GM12875 (cell line): ENCODE data around the gene ISG20.
A peak's percentile ranks its signal among the peaks of the same experiment; 100 is the strongest.

Experiments used
- H3K4me3 ChIP-seq: one replicate; pipeline ENCODE4 v1.5.1; 2011; ENCODE audit warnings: low read depth, low read length, control low read depth
- CTCF ChIP-seq: IDR thresholded peaks from 2 replicates; pipeline ENCODE4 v1.5.1; 2011; ENCODE audit warnings: low read depth, mild to moderate bottlenecking, control low read depth, inconsistent platforms, low read length, moderate library complexity, borderline replicate concordance; ENCODE audit not compliant: insufficient read depth

The ISG20 gene

DNA sequence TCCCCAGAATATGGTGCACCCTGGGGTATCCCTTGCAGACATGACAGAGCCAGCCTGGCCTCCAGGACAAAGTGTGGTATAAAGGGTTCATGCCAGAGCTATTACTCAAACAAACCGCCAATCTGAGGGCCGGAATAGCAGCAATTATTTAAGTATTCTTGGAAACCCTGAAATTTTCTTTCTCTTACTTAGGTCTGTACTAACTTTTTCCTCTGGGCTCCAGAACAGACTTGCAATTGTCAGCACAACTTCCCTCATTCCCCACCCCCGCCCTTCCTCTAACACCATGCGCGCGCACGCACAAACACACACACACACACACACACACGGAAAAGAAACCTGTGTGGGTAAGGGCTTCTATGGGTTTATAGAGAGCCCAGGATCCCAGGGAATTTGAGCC is 56.3 kb downstream of the ISG20 start:
- no peak overlapping the region for H3K4me3 ChIP-seq
- no peak for TF ChIP-seq CTCF

GRCh38 chr15:88695691-88696251 is 57.0 kb downstream of the ISG20 start:
- TF ChIP-seq CTCF, result no peak
- H3K4me3 ChIP-seq, result no peak overlapping the region

DNA sequence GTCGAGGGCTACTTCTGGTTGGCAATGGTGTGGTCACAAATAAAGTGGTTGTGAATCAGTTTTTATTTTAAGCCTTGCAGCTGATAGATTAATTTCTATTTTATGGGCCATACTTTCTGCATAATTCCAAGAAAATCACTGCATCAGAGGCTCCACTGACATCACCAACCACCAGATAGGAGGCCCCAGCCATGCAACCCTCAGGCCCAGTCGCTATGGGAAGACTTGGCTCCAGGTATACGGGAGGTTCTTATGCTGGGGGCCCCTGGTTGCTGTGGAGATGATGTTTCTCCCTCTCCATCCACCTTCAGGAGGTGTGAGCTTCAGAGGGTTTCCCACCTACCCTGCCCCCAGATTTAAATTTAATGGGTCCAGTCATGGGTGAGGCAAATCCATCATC is 57.4 kb downstream of the ISG20 start:
- TF ChIP-seq CTCF, result no peak
- H3K4me3 ChIP-seq, result no peak overlapping the region

- no peak for TF ChIP-seq CTCF
- no peak overlapping the region for H3K4me3 ChIP-seq
Observed at GRCh38 chr15:88697276-88697675, 58.5 kb downstream of the ISG20 start.

- no peak for TF ChIP-seq CTCF
- no peak overlapping the region for H3K4me3 ChIP-seq
Observed at GRCh38 chr15:88699861-88700260, 61.0 kb downstream of the ISG20 start.

GRCh38 chr15:88700716-88701115 is 61.9 kb downstream of the ISG20 start:
- no peak overlapping the region for H3K4me3 ChIP-seq
- no peak for TF ChIP-seq CTCF

DNA sequence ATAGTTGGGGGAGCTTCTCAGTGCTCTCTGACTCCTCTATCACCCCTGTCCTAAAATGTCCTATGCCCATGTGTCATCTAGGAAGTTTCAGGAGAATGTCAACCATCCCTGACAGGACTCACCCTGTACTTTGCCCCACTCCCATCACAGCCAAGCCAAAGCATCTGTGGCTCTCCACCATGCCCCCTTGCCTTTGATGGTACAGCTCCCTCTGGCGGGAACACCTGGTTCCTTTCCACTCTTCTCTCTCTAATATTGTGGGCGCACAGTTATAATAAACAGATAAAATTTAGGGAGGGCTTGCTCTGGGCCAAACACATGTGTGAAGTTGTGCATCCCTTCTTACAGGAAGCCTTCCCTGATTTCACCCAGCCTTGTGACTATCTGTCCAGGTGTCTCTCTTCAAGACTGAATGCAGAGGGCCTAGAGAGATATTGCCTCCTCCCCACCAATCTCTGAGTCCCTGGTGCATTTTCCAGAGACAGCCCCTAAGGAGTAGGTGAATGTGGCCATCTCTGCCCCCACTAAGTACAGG is 62.8 kb downstream of the ISG20 start:
- TF ChIP-seq CTCF, result peak; percentile 67
- no peak overlapping the region for H3K4me3 ChIP-seq
